HG03060 (cell line): ENCODE results near the gene NFKBIE.

ENCODE experiments used
- ATAC-seq: cut with Tn5 transposase; IDR thresholded peaks from one replicate; pipeline ENCODE4 v1.9.1; 2021; ENCODE audit warnings: low read depth, moderate number of reproducible peaks; ENCODE audit not compliant: unreplicated experiment

The NFKBIE gene

DNA sequence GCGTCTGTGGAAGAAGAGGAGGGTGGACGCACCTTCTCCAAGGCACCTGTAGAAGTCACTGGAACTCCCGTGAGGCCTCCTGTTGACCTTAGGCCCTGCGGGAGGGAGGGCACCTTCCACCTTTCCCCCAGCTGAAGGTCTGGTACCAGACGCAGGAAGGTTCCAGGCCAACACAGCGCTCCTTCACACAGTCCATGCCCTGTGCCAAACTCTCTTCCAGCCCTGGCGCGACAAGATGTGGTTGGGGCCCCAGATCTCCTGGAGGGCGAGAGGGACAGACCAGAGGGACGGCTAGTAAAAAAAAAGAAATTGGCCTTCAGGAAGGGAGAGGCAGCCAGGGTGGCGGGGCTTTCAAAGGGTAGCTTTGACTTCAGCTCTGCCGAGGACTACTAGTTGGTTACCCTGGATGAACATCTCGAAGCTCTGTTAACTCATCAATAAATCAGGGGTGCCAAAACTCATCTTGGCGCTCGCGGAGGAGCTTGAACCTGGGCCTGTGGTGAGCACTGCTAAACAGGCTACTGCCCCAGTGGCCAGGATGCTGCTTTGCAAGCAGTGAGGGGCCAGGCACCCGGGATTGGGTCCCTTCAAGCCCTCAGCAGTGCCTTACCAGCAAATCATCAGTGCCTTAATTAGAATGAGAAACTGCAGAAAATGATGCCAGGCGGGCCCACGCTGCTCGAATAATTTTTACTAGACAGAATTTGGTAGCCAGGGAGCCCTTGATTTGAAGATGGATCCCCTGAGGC is 32.9 kb upstream of the NFKBIE start:
- no peak for ATAC-seq

DNA sequence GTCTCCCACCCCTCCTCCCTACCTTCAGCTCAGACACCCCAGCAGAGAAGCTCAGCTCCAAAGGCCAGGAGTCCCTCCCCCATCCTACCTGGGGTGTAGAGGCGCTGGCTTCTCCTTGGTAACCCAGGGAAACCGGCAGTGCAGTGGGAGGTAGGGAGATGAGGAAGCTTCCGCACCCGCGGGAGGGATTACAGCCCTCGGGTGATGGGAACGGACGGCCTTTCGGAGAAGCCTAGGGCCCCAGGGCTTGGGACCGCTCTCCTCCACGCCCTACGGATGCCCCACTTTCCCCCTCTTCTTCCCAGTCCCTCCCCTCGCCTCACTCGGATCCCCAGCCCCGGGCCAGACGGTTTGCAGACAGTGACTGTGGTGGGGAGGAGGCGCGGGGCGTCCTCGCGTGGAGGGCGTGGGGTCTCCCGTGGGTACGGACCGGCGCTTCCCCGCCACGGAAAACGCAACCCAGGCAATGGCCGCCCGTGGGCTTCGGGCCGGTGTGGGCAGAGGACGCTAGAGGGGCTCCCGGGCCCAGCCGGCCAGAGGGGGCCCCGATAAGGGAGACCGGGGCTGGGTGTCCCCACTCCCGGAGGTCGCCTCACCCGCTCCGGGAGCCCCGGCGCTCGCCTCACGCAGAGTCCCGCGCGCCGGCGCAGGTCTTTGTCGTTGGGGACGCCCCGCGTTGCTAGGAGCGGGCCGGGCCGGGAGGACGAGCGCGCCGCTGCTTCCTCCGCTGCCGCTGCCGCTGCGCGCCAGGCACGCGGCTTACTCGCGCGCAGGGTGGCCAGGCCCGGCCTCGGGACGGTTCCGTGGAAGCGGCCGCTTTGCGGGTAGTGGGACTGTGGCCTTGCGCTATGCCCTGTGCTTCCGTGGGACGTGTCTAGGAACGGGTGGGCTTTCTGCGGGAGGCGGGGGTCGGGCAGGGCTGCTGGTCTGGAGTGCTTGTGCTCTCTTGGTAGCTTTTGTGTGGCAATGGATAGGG is 32.0 kb upstream of the NFKBIE start:
- ATAC-seq = no peak

DNA sequence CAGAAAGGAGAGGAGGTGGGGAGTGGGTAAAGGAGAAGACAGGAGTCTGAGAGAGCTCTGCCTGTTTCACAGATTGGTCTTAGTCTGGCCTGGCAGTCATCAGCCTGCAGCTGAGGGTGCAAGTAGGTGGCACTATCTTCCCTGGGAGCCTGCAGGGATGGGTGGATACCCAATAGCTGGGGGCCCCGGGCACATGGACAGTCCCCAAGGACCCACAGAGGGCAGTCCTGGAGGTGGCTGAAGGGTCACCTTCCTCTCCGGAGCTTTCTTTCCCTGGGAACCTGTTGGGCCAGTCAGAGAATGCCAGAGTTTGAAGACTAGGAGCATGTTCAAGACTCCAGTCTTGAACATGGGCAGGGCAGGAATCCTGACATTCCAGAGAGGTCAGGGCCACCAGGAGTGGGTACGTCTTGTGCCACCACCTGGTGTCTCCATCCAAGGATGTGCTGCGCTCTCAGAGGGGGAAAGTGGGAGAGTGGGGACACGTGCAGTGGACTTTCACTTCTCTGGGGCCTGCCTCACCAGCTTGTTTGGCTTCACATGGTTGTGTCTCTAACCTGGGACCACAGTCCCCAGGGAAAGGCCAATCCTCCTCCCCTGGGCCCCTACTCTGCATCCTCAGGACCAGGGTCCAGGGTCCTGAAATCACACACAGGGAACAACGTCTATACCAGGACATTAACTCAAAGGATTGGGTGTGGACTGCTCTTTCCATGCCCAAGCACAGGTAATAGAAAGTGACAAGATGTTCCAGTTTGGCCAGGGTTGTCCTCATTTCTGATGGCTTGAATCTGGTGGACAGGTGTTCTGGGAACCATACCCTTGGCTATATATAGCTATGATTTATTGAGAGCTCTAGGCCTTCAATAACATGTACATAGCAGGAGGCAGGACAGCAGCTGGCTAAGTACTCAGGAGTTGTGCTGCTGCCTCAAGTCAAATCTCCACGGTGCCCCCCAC is 29.8 kb upstream of the NFKBIE start:
- ATAC-seq = no peak

DNA sequence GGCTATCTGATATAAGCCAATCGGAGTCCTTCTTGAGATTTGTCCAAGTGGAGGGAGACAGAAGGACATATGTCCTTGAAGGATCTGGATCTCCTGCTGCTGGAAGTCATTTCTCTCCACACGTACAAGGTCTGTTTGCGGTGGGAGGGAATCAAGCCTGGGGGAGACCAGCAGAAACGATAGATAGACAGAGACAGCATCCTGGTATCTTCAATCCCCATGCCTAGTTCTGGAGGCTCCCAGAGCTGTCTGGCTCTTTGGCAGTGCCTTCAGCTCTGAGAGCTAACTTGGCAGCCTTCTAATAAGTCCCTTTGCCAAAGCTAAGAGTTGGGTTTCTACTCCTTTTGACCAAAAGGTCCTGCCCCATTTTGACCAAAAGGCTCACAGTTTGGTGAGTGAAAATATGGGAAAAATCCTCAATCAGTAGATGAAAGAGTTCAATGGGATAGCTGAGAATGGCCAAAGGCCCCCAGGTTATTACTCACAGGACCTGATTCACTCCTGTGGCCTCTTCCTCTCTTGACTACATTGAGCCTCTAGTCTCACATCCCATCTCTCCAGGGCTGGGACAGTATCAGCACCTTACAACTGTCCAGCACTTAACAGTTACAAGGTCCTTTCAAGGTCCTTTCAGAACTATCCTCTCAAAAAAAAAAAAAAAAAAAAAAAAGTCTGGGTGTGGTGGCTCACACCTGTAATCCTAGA is 27.5 kb upstream of the NFKBIE start:
- ATAC-seq = no peak

DNA sequence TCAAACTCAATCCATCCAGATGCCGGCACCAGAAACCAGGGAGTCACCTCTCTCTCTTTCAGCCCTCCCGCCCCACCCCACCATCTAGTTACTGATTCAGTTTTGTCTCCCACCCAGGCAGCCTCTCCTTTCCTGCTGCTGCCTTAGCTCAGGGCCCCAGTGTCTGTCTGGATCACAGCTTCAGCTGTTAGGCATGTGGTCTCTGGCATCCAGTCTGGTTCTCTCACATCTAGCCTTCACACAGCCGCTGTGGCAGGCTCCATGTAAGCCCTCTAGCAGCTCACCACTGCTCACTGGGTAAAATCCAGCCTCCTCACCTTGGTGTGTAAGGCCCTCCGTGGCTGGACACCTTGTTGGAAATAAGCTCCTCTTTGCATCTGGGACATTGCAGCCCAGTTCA is 26.5 kb upstream of the NFKBIE start:
- no peak for ATAC-seq

DNA sequence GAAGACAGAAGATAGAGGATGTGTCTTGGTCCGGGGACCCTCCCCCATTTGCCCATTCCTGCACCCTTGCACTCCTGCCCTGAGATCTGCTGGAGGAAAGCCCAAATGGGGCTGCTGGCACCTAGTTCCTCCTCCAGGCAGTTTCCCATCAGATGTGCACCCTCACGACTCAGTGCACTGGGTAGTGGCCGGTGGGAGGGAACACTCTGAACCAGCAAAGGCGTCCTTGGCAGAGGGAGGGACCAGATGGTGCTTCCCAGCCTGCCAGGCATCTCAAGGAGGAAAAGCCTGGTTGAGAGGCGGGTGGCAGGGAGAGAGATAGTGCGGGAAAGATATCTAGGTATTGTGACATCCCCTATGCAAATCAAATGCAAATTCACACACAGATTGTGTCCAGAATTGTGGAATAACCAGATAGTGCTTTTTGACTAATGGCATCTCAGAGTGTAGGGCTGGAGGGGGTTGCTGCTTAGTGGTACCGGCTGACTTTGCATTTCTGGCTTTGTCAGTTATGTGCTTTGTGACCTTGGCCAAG is 24.4 kb upstream of the NFKBIE start:
- ATAC-seq = no peak

DNA sequence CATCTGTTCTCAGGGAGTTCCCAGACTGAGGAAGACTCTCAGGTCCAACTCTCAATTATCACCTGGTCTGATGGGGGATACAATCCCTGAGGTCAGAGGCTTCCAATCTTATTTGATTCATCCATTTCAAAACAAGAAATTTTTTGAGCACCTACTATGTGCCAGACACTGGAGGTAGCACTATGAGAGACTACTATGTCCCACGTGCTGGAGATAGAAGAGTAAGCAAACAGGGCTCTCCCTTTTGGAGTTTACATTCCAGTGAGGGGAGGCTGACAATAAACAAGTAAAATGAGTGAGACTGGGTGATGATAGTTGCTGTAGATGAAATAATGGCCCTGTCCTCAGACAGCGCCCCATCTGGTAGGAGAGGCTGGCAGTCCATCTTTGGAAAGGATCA is 21.4 kb upstream of the NFKBIE start:
- no peak for ATAC-seq

DNA sequence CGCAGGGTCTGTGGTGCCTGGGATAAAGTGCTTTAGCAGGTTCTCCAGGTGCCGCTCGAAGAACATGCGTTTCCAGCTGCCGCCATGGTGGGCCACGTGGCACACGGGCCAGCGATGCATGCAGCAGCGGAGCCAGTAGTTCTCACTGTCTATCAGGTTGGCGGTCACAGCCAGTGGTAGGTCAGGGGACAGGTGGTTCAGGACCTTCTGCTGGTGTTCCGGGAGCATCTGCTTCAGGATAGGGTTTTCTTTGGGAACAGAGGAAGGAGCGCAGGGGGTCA is 20.9 kb upstream of the NFKBIE start:
- no peak for ATAC-seq

DNA sequence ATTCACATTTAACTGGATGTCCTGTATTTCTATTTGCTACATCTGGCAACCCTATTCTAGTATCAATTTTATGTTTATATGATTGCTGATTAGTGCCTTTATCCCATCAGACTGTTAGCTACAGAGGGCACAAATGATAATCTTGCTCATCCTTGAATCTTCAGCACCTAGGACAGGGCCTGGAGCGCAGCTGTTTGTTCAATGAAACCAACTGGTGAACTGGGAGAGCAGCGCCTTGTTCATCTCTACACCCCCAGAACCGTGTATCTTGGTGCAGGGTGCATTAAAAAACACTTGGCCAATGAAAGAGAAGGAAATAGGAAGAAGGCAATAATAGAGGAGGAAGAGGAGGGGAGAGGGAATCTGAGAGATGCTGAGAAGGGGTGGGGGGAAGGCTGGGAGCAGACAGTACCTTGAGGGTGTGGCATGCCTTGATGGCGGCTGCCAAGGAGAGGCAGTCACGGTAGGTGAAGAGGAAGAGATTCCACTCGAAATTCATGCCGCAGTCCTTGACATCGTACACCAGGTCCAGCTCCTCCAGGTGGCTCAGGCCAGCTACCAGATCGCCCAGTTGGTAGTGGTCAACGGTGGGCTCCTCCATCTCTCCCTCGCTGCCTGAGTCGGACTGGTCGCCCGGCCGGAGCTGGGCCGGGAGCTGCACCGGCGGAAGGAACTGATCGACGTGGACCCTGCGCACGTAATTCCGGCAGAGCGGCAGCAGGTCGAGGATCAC is 20.4 kb upstream of the NFKBIE start:
- ATAC-seq = no peak

DNA sequence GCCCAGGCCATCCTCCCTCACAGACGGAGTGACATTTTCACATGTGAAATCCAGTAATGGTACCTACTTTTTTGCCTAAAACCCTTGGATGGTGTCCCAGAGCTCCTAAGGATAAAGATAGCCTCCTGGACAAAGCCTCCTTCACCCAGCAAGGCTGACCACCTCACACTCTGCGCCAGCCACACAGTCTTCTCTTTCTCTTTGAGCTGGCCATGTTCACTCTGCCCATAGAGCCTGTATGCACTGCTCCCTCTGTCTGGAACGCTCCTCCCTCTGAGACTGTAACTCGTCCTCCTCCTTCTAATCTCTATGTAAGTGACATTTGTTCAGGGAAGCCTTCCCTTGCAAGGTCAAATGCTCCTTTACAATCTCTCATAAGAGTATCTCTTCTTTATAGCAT is 19.5 kb upstream of the NFKBIE start:
- no peak for ATAC-seq

DNA sequence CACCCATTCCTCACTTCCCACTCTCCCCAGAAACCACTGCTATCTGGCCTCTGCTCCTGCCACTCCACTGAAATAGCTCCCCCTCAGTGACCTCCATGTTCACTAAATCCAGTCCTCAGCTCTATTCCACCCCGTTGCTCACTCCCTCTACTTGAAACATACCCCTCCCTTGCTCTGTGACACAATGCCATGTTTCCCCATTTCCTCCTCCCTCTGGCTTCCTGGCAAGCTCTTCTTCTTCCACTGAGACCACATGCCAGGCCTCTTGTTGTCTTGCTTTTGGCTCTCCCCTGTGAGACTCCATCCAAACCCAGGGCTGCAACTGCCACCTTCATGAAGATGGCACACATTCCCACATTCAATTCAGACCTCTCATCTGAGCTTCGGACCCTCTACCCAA is 18.8 kb upstream of the NFKBIE start:
- no peak for ATAC-seq

DNA sequence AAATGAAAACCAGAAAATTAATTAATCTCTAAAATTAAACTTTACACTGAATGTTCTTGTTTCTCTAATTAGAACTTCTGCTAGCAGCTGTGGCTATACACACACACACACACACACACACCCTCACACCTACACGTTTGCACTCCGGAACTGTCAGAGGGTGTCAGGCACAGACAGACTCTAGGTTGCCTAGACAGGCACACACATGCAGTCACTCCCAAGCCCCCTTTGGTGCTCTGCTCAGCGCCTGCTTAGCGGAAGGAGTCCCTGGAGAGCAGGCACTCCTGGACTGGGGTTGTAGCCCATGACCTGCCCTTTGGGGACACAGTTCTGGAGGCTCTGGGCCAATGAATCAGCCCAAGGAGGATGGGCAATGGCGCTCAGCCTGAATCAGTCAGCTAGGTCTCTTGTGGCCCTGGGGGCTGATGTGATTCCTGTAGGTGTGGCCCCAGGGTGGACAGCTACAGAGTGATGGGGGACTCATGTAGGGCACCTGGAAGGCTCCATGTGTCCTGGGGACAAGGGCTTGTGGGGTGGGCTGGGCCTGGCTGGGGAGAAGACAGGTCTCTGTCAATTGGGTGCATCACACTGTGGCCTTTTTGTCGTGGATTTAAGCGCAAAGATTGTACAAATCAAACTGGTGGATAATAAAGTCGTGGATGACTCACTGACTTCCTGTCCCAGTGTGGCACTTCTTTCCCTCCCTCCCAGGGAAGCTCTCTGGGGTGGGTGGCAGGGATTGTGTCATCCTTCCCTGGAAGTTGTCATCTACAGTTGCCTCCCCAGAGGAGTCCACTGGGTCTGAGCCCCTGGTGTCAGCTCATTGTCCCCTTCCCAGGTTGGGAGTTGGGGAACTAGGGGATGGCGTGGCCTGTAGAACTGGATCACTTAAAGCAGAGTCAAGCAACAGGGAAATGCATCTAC is 13.7 kb upstream of the NFKBIE start:
- ATAC-seq = no peak

DNA sequence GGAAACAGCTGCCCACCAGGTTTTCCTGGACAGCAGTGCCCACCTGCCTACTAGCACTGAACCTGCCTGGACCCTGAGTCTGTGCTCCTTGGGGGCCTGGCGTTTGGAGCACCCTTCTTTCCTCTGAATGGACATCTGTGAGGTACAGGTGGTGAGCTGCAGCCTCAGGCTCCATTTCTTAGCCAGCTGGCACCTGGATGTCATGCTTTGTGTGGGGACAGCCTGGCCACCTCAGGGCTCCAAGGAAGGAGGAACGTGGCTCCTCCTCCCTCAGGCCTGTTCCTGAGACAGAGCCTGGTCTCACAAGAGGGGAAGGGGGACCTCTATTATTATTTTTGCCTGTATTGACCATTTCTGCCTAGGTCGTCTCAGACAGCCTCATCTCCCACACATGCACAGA is 13.0 kb upstream of the NFKBIE start:
- no peak for ATAC-seq

DNA sequence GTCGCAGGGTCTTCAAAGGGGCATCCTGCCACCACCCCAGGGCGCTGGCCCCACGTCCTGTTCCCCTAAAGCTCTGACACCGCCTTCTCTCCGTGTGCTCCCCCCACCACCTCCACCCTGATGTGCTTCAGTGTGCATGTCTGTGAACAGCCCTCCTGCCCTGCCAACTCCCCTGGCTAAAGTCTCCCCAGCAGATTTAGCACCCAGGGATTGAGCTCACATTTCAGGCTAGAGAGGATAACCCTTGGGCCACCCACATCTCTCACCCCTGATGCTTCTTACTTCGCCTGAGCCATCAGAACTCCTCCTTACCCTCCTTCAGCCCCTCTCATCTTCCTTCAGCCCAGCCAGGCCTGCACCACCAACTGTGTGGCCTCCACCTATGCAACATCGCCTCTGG is 12.4 kb upstream of the NFKBIE start:
- ATAC-seq = no peak

DNA sequence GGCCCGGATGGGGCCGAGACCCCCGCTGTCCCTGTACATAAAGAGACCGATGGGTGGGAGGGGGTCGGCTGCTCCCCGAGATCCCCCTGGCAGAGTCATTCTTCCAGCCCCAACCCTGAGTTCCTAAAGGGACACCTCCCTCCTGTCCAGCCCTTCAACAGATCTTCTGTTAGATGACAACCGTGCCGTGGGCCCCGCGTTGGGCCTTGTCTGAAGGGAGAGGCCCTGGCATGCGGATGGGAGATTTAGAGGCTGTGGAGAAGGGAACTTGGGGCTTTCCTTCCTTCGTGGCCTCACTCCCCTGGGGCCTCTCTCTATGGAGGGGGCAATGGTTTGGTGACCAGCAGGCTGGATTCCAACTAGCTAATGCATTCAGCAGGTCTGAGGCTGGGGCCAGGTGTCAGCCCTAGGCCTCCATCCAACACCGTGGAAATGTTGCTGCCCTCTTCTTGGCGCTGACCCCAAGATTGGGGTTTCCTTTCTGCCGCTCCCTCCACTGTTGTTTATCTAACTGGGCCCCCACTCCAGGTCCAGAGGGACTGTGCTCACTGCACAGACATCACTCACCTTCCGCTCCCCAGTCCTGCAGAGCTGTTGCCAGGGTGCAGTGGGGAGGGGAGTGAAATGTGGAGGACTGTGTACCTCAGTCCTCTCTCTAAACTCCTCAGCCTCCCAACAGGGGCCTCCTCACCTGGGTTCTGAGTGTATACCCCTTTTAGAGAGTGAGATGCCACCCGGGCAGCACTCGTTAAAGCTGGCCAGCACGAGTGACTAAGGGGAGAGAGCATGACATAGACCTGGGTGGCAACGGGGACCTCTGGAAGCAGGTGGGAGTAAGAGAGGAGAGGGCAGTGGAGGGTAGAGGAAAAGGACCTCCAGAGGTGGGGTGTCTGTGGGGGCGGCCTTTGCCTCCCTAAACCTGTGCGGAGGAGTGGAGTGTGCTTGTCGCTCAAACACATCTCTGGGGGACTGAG is 11.6 kb upstream of the NFKBIE start:
- ATAC-seq = no peak

DNA sequence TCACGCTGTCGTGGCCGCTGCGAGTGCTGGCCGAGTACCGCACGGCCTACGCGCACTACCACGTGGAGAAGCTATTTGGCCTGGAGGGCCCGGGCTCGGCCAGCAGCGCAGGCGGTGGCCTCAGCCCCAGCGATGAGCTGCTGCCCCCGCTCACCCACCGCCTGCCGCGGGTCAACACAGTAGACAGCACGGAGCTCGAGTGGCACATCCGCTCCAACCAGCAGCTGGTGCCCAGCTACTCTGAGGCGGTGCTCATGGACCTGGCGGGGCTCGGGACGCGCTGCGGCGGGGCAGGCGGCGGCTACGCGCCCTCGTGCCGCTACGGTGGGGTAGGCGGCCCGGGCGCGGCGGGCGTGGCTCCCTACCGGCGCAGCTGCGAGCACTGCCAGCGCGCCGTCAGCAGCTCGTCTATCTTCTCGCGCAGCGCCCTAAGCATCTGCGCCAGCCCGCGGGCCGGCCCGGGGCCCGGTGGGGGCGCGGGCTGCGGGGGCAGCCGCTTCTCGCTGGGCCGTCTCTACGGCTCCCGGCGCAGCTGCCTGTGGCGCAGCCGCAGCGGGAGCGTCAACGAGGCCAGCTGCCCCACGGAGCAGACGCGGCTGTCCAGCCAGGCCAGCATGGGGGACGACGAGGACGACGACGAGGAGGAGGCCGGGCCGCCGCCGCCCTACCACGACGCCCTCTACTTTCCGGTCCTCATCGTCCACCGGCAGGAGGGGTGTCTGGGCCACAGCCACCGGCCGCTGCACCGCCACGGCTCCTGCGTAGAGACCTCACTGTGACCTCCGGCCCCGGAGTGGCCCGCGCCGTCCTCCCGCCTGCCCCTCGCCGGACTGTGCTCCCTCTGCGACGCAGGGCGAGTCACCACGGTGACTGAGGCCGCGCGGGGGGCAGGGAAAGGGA is 10.6 kb upstream of the NFKBIE start:
- no peak for ATAC-seq
